NCI-H146 treated with DMSO at 0.1 percent for 48 hours (cell line): ENCODE data around the gene ANKRD11.
"Not testable (repeated sequence)": the region's sequence is repeated elsewhere in the genome, so short reads cannot be mapped to it uniquely, and the experiment has no call there.

Experiments
- DNase-seq: peaks from one replicate; lab custom pipeline; 2025; ENCODE audit not compliant: unreplicated experiment; lab: John Stamatoyannopoulos, UW

The ANKRD11 gene

DNA sequence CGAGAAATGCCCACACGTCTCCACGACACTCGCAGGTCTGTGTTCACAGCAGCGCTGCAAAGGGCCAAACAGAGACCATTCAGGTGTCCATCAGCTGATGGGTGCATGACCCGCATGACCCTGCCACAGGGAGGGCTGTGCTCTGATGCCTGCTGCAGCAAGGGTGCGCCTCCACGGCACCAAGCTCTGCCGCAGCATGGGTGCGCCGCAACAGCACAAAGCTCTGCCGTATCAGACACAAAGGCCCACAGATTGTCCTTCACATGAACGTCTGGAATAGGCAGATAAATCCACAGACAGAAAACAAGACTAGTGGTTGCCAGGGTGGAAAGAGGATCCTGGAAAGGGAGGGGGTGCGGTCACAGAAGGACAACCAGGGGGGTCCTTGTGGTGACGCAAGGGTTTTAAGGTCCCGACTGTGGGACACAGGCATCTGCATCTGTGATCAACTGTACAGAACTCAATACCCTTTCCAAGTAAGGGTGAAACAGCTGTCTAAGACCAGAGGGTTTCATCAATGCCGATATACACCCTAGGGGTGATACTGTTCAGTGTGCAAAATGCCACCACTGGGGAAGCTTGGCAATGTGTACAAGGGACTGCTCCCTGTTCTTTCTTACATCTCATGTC is 121.0 kb downstream of the ANKRD11 start:
- DNase-seq, result no peak

DNA sequence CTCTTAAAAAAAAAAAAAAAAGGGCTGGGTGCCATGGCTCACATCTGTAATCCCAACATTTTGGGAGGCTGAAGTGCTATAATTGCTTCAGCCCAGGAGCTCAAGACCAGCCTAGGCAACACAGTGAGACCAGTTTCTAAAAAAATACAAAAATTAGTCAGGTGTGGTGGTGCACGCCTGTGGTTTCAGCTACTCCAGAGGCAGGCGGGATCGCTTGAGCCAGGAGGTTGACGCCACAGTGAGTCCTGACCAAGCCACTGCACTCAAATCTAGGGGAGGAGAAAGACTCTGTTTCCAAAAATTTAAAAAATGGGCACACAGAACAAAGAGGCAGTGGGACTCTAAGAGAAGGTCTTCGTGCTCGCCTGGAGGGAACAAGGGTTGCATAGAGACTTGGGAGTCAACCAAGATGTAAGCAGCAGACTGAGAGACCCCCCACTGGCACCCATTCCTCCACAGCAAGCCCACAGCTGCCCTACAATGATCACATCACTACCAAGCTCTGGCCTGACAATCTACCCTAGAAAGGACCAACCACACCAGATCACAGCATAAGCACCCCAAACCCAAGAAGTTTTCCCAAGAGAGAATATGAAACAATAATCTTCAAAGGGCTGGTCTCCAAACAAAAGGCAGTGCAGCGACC is 121.6 kb downstream of the ANKRD11 start:
- DNase-seq, result no peak

GRCh38 chr16:89367538-89367915 is 122.8 kb downstream of the ANKRD11 start:
- DNase-seq, result no peak

- no peak for DNase-seq
Observed at GRCh38 chr16:89366561-89367537, 123.5 kb downstream of the ANKRD11 start.

DNA sequence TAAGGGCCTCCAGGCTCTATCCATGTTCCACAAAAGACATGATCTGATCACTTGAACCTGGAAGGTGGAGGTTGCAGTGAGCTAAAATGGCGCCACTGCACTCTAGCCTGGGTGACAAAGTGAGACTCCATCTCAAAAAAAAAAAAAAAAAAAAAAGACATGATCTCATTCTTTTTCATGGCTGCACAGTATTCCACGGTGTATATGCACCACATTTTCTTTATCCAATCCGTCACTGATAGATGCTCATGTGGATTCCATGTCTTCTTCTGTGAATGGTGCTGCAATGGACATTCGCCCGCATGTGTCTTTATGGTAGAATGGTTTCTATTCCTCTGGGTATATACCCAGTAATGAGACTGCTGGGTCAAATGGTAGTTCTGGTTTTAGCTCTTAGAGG is 124.4 kb downstream of the ANKRD11 start:
- no peak for DNase-seq

DNA sequence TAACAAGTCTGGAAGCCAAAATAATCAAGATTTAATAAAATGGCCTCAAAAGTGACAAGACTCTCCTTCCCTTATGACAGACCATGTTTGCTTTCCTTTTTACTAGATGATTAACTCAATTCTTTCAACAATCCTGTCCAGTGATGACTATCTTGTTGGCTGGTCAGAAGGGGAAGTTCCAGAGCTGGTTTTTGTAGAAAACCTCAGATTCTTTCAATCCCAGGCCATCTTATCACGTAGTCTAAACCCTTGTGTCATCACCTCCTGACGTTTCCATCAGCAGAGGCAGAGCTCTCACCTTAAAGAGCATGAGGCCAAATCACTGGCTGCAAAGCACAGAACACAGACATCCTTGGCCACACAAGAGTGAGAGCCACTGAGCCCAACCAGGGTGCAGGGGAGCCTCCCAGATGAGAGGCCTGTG is 125.3 kb downstream of the ANKRD11 start:
- DNase-seq, result no peak

DNA sequence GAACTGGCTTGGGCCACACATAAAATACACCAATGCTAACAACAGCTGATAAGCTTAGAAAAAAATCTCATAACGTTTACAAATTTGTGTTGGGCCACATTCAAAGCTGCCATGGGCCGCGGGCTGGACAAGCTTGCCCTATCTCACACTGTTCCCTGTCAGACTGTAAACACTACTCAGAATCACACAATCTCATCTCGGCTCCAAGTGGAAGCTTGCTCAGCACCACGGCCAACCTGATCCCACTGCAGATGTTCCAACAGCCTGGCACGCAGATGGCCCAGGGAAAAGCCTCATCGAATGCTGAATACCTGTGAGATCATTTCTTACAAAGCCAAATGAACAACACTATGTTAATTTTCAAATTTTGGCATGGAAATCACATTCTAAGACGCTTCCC is 125.8 kb downstream of the ANKRD11 start:
- DNase-seq, result no peak

- no peak for DNase-seq
Observed at GRCh38 chr16:89363621-89364393, 126.6 kb downstream of the ANKRD11 start.

GRCh38 chr16:89362540-89363223 is 127.7 kb downstream of the ANKRD11 start:
- not testable (repeated sequence) for DNase-seq

DNA sequence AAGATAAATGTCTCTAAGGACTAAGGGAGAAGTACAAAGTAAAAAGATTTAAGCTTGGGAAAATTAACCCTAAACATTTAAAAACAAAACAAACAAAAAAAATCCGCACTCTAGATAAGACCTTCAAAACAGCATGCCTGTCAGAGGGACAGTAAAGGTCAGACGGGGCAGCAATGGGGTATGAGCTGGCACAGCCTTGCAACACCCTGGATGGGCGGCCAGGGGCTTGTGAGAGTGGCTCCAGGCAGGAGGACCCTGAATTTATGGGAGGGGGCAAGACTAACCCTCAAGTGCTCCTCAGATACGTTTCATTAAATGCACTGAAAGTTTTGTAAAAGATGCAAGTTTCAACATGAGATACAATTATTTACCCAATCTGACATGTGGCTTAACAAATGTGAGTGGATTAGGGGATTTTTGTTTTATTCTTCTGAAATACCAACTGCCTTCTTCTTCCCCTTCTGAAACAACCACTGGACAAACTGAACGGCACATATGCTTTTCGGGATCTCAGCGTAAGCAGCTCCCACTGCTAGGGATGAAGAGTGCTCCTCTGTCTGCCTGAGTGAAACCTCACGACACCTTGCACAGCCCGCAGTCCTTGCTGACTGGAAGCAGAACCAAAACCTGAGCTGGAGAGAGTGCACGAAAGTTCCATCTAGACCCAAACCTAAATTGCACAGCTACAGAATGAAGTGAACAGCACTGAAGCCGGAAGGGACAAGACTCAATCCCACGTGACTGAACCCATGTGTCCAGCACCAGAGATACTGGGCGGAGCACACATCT is 128.4 kb downstream of the ANKRD11 start:
- no peak for DNase-seq

DNA sequence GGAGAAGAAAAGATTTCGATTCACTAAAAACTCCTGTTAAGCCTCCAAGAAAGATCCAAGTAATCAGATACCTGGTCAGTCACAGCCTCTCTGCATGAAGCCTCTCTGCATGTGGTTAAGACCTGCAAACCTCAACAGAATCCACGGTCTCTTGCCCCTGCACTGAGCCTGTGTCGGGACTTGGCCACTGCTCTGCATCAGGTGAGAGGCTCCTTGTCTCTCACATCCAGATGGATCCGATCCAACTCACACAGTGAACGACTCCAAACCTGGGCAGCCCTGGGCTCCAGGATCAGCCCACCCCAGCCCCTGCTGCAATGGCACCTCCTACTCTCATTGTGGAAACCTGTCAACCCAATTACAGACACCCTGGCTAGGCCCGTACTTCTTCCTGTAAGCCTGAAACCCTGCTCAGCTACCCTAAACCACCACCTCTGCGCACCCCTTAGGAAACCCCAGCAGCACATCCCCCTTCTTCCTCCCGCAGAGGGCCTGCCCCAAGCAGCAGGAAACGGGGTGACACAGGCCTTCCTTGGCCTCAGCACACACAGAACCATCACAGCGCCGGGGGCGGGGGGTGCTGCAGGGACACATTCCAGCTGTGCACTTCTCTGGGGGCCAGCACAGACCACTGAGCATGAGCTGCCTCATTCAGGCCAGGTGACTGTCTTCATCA is 129.5 kb downstream of the ANKRD11 start:
- no peak for DNase-seq

DNA sequence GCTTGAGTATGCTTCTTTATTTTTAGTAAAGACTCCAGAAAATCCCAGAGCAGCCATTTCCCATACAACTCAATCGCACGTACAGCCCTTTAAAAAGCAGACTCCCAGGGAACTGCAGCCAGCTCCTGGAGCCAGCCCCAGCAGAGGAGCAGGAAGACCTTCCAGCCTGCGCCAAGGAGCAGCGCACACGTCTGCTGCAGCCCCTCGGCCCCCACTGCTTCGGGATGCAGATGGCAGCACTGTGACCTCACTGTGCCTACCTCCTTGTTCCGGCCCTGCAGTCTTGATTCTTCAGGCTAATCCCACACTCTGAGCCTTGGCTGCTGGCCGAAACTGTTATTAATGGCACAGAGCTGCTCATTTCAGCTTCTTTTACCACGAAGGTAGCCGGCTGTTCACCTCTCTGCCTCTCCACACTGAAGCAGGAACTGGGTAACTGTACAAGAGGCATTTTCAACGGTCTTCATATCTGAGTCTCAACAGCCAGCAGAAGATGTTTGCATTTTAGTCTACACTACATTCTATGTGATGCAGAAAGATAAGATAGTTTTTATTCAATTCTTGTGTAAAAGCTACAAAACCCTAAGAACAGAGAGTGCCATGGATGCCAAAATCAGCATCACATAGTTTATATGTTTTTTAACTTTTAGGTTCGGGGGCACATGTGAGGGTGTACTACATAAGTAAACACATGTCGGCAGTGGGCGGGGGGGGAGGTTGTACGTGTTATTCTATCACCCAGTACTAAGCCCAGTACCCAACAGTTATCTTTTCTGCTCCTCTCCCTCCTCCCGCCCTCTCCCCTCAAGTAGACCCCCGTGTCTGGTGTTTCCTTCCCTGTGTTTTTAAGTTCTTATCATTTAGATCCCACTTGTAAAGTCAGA is 130.9 kb downstream of the ANKRD11 start:
- no peak for DNase-seq

- no peak for DNase-seq
Observed at GRCh38 chr16:89358030-89359005, 132.0 kb downstream of the ANKRD11 start.

GRCh38 chr16:89357055-89357816 is 133.1 kb downstream of the ANKRD11 start:
- no peak for DNase-seq

DNA sequence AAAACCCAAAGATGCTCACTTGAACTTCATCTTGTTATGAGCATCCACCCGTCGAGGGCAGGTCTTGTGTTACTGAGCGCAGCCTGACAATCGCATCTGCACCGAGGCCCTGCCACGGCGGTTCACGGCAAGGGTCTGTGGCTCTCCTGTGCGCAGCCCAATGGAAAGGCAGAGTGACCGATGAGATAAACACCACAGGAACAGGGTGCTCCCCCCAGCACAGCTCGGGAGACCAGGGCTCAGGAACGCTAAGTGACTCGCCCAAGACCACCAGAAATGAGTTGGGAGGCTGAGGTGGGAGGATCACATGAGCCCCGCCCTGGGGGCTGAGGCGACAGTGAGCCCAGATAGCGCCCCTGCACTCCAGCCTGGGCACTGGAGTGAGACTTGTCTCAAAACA is 134.7 kb downstream of the ANKRD11 start:
- DNase-seq, result no peak

DNA sequence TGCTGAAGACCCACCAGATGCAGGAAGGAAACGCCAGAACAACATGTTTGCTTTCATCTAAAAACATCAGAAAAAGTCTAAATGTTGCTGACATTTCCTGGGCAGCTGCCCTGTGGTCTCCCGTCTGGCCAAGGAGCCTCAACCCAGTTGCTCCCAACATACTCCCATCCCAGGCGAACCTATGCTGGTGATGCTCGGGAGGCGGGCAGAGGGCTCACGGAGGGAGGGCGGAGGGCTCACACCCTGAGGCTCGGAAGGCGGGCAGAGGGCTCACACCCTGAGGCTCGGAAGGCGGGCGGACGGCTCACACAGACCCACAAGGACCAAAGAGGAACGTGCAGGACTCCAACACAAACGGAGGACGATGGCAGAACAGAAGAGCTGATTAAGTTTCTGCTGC is 135.4 kb downstream of the ANKRD11 start:
- DNase-seq, result no peak
